IPS-NIHi11 (cell line): ENCODE results near the gene PGAM1.
A peak's percentile ranks its signal among the peaks of the same experiment; 100 is the strongest.
"Not testable (repeated sequence)": the region's sequence is repeated elsewhere in the genome, so short reads cannot be mapped to it uniquely, and the experiment has no call there.

Experiments
- DNase-seq: peaks from one replicate; pipeline ENCODE4 v3.0.0; 2012; ENCODE audit warnings: mixed read lengths, low spot score

Gene PGAM1

GRCh38 chr10:97425964-97426775 is at the start of gene PGAM1:
PGAM1 (plus strand) TSS chr10:97426191; CDS start chr10:97426308, 117 bp downstream.
- DNase-seq, result peak; percentile 99

- no peak for DNase-seq
Measured at GRCh38 chr10:97376413-97376812, 49.6 kb upstream of the PGAM1 start.

DNA sequence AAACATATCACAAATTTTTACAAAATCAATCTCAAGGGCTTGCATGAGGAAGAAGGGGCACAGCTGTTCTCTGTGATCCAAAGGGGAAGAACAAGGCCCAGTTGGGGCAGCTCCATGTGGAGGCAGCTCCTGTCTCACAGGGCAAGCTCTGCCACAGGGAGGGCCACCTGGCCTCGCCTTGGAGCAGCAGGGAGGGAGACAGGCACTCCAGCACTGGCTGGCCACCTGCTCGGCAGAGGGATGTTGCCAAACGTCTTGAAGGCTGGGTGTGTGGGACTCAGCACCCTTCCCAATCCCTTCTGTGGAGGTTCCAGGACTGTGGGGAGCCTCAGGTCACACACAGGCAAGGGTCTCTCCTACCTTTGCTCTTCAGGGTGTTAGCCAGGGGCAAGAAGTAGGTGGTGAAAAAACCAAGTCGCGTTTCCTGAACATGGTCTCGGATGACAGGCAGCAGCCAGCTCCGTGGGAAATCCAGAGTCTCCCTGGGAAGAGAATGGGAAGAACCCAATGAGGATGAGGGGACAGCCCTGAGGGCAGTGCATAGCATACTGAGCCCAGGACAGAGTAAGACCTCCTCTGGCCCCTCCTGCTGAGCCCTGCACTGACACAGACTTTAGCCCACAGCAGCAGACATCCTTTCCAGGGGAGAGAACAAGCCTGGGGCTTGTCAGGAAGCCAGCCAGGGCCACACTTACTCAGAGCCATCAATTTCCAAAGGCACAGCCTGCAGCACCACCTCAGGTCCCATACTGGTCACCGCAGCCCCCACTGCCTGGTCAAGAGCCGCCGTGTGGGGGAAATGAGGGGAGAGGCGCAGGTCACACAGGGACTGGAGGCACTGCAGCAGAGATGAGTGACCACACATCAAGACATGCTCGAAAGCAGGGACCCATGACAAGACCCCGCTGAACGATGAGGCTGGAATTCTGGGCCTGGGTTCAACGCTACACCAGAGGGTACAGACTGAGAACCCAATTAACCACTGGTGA is 46.8 kb upstream of the PGAM1 start:
- no peak for DNase-seq

DNA sequence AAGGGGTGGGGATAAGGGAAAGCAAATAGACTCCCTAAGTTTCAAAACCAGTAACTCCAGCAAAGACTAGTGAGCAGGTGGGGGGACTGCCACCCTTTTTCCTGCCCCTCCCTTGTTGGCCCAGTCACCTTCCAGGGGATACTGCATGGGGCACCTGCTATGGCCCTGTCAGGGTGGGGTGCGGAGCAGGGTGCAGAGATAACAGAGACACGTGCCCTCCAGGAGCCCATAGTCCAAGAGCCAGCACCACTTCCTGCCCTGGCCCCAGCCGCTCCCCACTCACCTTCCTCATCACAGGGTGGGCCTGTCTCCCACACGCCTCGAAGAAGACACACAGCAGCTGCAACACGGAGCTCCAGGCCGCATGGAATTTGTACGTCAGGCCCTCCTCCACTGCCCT is 45.5 kb upstream of the PGAM1 start:
- DNase-seq, result no peak

- no peak for DNase-seq
Measured at GRCh38 chr10:97381626-97382025, 44.4 kb upstream of the PGAM1 start.

DNA sequence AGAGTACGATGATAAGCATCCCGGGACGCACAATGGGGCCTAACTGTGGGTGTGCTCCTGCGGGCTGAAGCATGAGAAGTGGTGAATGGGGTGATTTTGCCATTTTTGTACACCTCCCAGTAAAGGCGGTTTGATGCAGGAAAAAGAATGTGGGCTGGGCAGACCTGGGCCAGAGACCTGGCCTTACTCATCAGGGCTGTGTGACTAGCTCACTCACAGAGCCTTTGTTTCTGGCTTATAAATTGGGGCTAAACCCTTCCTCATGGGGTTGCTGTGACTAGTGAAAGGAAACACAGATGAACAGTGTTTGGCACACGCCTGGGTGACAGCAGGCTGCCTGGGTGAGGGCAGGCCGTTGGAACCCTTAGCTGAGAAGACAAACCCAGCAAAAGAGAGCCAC is 42.8 kb upstream of the PGAM1 start:
- no peak for DNase-seq

GRCh38 chr10:97384156-97384555 is 41.8 kb upstream of the PGAM1 start:
- DNase-seq, result no peak

DNA sequence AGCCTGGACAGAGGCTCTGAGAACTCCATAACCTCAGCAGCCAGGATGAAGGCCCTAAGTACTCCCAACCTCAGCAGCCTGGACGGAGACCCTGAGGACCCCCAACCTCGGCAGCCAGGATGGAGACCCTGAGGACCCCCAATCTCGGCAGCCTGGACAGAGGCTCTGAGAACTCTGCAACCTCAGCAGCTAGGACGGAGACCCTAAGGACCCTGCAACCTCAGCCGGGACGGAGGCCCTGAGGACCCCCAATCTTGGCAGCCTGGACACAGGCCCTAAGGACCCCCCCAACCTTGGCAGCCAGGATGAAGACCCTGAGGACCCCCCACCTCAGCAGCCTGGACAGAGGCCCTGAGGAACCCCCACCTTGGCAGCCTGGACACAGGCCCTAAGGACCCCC is 41.4 kb upstream of the PGAM1 start:
- DNase-seq, result no peak

- no peak for DNase-seq
Measured at GRCh38 chr10:97385565-97385964, 40.4 kb upstream of the PGAM1 start.

- no peak for DNase-seq
Measured at GRCh38 chr10:97388152-97388551, 37.8 kb upstream of the PGAM1 start.

GRCh38 chr10:97390091-97390490 is 35.9 kb upstream of the PGAM1 start:
- DNase-seq, result no peak

DNA sequence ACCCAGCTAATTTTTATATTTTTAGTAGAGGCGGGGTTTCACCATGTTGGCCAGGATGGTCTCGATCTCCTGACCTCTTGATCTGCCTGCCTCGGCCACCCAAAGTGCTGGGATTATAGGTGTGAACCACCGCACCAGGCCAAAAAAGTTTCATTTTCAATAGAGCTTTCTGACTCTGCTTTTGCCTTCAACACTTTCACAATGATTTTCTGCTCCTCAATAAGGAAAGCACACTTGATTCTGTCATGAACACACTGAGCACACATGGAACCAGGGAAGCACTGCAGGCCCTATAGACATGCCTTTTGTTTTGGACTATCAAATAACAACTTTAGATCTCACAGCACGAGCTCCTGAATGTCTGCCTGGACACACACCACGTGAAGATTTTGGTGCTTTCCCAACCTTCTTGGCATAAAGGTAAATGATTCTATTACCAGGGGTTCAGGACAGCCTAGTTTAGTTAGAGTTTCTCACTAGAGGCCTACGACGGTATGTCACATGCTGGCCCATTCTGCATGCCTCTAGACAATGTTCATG is 32.9 kb upstream of the PGAM1 start:
- no peak for DNase-seq

DNA sequence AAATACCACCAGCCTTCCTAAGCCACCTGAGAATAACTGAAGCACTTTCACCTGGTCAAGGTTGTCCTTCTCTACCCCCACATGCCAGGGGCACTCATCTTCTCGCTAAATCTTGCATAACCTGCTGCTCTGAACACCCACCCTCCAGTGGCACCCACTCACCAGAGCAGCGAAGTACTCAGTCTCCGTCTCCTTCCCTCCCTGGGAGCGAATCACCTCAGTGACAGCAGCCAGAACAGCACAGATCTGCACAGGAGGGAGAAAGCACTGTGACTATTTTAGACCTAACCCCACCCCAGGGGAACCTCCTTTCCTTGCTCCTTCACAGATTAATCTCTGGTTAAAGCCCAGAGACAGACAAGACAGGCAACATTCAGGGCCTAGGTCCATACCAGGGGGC is 29.9 kb upstream of the PGAM1 start:
- no peak for DNase-seq

GRCh38 chr10:97399843-97400545 is 26.0 kb upstream of the PGAM1 start:
- DNase-seq, result peak; percentile 41

DNA sequence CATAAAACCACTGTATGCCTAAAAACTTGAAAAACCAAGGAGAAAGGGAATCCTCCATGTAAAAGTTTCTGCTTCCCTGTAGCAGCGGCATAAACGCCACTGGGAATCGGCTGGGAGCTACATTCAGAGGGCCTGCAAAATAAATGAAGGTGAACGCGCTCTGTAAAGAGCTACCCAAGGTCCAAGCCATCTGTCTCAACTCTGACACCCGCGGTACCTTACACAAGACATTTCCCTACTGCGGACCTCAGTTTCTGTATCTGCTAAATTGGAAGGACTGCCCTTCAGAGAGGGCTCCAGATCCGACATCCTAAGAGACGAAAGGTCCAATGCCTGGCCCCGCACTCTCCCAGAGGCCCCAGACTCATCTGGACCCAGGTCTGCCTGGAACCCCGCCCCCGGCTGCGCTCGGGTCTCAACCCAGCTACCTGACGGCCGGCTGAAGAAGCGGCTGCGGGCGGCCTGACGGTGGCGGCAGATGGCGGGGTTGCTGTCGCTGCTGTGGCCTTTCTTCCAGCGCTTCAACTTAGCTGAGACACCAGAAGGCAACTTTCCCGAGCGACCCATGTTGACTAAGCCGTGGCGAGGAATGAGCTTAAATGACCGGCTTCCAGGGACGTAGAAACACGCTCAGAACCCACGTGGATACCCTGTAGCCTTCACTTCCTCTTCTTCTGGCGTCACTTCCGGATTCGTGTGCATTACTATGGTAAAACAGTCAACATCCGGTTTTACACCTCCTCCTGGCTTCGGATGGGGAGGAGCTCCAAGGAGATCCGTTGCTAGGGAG is 25.1 kb upstream of the PGAM1 start, which contains the start of gene RRP12:
Gene RRP12 (minus strand): TSS at position 676 of the 790 bp plus-strand sequence. CDS start 109 bp downstream, at position 567.
- DNase-seq, result peak; percentile 99

- DNase-seq, result no peak
Measured at GRCh38 chr10:97401455-97401919, 24.5 kb upstream of the PGAM1 start.

GRCh38 chr10:97404044-97404443 is 21.9 kb upstream of the PGAM1 start:
- no peak for DNase-seq

DNA sequence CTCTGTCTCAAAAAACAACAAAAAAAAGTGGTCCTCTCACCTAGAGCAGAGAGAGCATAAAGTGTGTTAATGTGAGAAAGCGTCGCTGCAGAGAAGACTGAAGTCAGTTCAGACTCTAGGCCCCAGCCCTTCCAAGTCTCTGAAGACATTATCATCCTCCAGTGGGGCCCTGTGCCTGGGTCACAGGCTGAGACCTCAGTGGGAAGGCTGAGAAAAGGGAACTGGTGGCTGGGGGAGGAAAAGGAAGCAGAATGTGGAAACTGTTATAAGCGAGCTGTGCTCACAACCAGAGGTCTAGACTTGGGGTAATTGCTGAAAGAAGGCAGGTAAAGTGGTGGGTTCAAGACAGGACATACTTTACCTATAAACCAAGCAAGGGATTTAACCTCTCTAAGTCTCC is 19.9 kb upstream of the PGAM1 start:
- DNase-seq, result no peak

DNA sequence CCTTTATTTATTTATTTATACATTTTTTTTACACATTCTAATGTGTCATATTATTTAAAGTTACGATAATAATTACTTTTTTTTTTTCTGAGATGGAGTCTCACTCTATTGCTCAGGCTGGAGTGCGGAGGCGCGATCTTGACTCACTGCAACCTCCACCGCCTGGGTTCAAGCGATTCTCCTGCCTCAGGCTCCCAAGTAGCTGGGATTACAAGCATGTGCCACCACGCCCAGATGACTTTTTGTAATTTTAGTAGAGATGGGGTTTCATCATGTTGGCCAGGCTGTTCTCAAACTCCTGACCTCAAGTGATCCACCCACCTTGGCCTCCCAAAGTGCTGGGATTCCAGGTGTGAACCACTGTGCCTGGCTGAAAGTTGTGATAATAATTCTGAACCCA is 19.5 kb upstream of the PGAM1 start:
- DNase-seq, result not testable (repeated sequence)

- DNase-seq, result peak; percentile 85
Measured at GRCh38 chr10:97407211-97407951, 18.6 kb upstream of the PGAM1 start.
